ENCODE results near the gene ANKRD62.
"Not testable (repeated sequence)": the region's sequence is repeated elsewhere in the genome, so short reads cannot be mapped to it uniquely, and the experiment has no call there.

The ANKRD62 gene

GRCh38 chr18:12113999-12114646, 20.5 kb downstream of the ANKRD62 start:
- H3K27ac Mint-ChIP-seq = no peak overlapping the region
- peaks cover 0 to 4% of the 10 kb centered on the region in 2 donors for H3K9me3 Mint-ChIP-seq
- no peak overlapping the region for H3K4me3 Mint-ChIP-seq
- H3K4me1 Mint-ChIP-seq = no peaks in the 10 kb centered on the region
- DNase-seq (no peak), ATAC-seq (no peak)
- H3K27me3 Mint-ChIP-seq = peaks cover 29% of the 10 kb centered on the region

DNA sequence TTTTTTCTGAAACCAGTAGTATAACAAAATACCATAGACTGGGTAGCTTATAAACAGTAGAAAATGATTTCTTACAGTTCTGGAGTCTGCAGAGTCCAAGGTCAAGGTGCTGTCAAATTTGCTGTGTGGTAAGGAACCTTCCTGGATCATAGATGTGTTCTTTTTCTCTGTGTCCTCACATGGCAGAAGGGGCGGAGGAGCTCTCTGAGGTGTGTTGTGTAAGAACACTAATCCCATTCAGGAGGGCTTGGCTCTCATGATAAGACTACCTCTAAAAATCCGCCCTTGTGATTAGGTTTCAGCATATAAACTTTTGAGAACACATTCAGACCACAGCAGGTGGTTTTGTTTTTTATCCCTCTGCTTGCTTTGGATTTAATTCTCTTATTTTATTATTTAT, 25.7 kb downstream of the ANKRD62 start:
- Mint-ChIP-seq H3K27me3 (peaks cover 31% of the 10 kb centered on the region), H3K4me1 (no peaks in the 10 kb centered on the region), H3K9me3 (no peaks in the 10 kb centered on the region), H3K27ac (no peak overlapping the region), H3K4me3 (no peak overlapping the region)
- ATAC-seq (no peak), DNase-seq (no peak)

- Mint-ChIP-seq H3K27ac (no peak overlapping the region), H3K4me3 (no peak overlapping the region), H3K4me1 (no peaks in the 10 kb centered on the region), H3K9me3 (no peaks in the 10 kb centered on the region), H3K27me3 (peaks cover 43% of the 10 kb centered on the region)
- no peak for ATAC-seq
- DNase-seq = no peak
Observed at GRCh38 chr18:12121175-12122042, 27.8 kb downstream of the ANKRD62 start.

DNA sequence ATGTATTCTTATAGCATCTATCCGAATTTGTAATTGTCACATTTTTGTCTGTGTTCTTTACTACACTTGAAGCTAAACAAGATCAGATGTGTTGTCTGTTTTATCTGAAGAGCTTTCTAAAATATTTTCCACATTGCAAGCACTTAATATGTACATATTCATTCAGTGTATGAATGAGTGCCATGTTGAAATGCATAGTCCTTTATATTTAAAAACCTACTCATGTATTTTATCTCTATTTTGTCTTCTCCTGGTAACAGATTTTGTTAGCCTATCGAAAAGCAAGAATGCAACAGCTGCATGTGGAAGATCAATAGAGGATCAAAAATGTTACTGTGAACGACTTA, 28.4 kb downstream of the ANKRD62 start:
- peaks cover 47% of the 10 kb centered on the region for H3K27me3 Mint-ChIP-seq

DNA sequence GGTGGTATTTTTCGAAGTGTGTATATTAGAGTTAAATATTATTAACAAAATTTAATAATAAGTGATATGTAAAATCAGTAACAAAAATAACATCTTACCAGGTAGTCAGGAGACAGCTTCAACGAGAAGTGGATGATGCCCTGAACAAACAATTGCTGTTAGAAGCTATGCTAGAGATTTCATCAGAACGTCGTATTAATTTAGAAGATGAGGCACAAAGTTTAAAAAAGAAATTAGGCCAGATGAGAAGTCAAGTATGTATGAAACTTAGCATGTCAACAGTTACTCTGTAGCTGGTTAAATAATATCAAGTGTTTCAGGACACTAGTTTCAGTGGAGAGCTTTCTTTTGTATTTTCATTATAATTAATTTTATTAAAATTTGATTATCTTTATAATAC, 34.0 kb downstream of the ANKRD62 start:
- H3K27me3 Mint-ChIP-seq = peaks cover 20% of the 10 kb centered on the region
- not testable (repeated sequence) for H3K4me1 Mint-ChIP-seq, H3K9me3 Mint-ChIP-seq, DNase-seq, H3K27ac Mint-ChIP-seq, ATAC-seq, H3K4me3 Mint-ChIP-seq

More for the DNA sequence above, 28.4 kb downstream of the ANKRD62 start:
- H3K27ac Mint-ChIP-seq, H3K4me1 Mint-ChIP-seq, H3K9me3 Mint-ChIP-seq, H3K4me3 Mint-ChIP-seq, ATAC-seq, DNase-seq: not testable (repeated sequence)

DNA sequence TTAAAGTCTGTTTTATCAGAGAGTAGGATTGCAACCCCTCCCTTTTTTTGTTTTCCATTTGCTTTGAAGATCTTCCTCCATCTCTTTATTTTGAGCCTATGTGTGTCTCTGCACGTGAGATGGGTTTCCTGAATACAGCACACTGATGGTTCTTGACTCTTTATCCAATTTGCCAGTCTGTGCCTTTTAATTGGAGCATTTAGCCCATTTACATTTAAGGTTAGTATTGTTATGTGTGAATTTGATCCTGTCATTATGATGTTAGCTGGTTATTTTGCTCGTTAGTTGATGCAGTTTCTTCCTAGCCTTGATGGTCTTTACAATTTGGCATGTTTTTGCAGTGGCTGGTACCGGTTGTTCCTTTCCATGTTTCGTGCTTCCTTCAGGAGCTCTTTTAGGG, 45.2 kb downstream of the ANKRD62 start:
- H3K27me3 Mint-ChIP-seq, H3K27ac Mint-ChIP-seq, ATAC-seq, H3K9me3 Mint-ChIP-seq, H3K4me3 Mint-ChIP-seq, H3K4me1 Mint-ChIP-seq, DNase-seq: not testable (repeated sequence)

- H3K4me3 Mint-ChIP-seq, ATAC-seq, H3K27me3 Mint-ChIP-seq, DNase-seq, H3K27ac Mint-ChIP-seq, H3K4me1 Mint-ChIP-seq, H3K9me3 Mint-ChIP-seq: not testable (repeated sequence)
Observed at GRCh38 chr18:12140866-12141265, 47.2 kb downstream of the ANKRD62 start.

- H3K27me3 Mint-ChIP-seq, ATAC-seq, DNase-seq, H3K27ac Mint-ChIP-seq, H3K4me1 Mint-ChIP-seq, H3K4me3 Mint-ChIP-seq, H3K9me3 Mint-ChIP-seq: not testable (repeated sequence)
Observed at GRCh38 chr18:12141778-12142177, 48.1 kb downstream of the ANKRD62 start.

GRCh38 chr18:12149431-12149830, 55.8 kb downstream of the ANKRD62 start:
- H3K27ac Mint-ChIP-seq, H3K9me3 Mint-ChIP-seq: not testable (repeated sequence)

GRCh38 chr18:12154361-12154760, 60.7 kb downstream of the ANKRD62 start:
- DNase-seq = no peak
- H3K4me3 Mint-ChIP-seq = no peak overlapping the region
- H3K27ac Mint-ChIP-seq = no peak overlapping the region
- peaks cover 21% of the 10 kb centered on the region for H3K27me3 Mint-ChIP-seq
- no peaks in the 10 kb centered on the region for H3K9me3 Mint-ChIP-seq
- ATAC-seq = no peak
- H3K4me1 Mint-ChIP-seq = no peaks in the 10 kb centered on the region

More at GRCh38 chr18:12149431-12149830, 55.8 kb downstream of the ANKRD62 start:
- H3K4me3 Mint-ChIP-seq, DNase-seq, H3K4me1 Mint-ChIP-seq, ATAC-seq: not testable (repeated sequence)
- H3K27me3 Mint-ChIP-seq = peaks cover 21% of the 10 kb centered on the region

GRCh38 chr18:12155996-12156395, 62.4 kb downstream of the ANKRD62 start:
- no peaks in the 10 kb centered on the region for H3K9me3 Mint-ChIP-seq
- DNase-seq (no peak), ATAC-seq (no peak)
- no peak overlapping the region for H3K4me3 Mint-ChIP-seq
- peaks cover 17% of the 10 kb centered on the region for H3K27me3 Mint-ChIP-seq
- H3K27ac Mint-ChIP-seq = no peak overlapping the region
- no peaks in the 10 kb centered on the region for H3K4me1 Mint-ChIP-seq

DNA sequence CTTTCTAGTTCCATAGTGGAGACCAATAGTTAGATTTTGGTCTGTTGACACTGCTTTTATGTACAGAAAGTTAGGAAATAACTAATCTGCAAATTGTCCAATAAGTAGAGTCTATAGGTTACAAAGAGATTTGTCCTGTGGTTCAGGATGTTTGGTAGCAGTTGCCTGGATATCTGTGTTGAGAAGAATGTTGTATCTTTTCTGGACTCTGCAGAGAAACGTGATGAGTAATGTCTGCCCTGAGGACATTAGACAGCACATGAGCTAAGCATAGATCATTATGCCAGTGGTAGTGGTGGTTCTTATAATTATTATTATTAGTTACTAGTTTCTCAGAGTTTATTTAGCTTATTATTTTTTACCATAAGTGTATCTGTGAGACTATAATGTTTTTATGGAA, 65.8 kb downstream of the ANKRD62 start:
- no peak overlapping the region for H3K27ac Mint-ChIP-seq
- H3K27me3 Mint-ChIP-seq = peaks cover 8% of the 10 kb centered on the region
- H3K4me3 Mint-ChIP-seq = no peak overlapping the region
- DNase-seq = no peak
- no peaks in the 10 kb centered on the region for H3K9me3 Mint-ChIP-seq
- ATAC-seq = no peak
- H3K4me1 Mint-ChIP-seq = no peaks in the 10 kb centered on the region

- Mint-ChIP-seq H3K9me3 (peaks cover 7 to 11% of the 10 kb centered on the region in 2 donors), H3K27ac (no peak overlapping the region), H3K27me3 (peaks cover 16% of the 10 kb centered on the region), H3K4me1 (no peaks in the 10 kb centered on the region), H3K4me3 (no peak overlapping the region)
- ATAC-seq (no peak), DNase-seq (no peak)
Observed at GRCh38 chr18:12162786-12163185, 69.1 kb downstream of the ANKRD62 start.

- DNase-seq (no peak), ATAC-seq (no peak)
- no peaks in the 10 kb centered on the region for H3K4me1 Mint-ChIP-seq
- H3K27ac Mint-ChIP-seq = no peak overlapping the region
- H3K27me3 Mint-ChIP-seq = peaks cover 22% of the 10 kb centered on the region
- H3K4me3 Mint-ChIP-seq = no peak overlapping the region
- H3K9me3 Mint-ChIP-seq = peaks cover 7 to 11% of the 10 kb centered on the region in 2 donors
Observed at GRCh38 chr18:12165038-12165768, 71.6 kb downstream of the ANKRD62 start.

Measured in stimulated activated naive CD8-positive, alpha-beta T cell treated with anti-CD3 and anti-CD28 coated beads, Interleukin-15, amount 100 ng/mL, for 72 hours (primary cell).